H1 (cell line): ENCODE data around the gene EXOSC5. TPM values are rescaled to one million over a fixed set of nuclear protein-coding genes. Genes with fewer than 3 reads are reported as not detected.

Experiments
- CTCF ChIA-PET: fragments of 300-600 bp; sonication (Branson Sonifier 250); formaldehyde crosslinking; loops from one replicate; lab custom pipeline; 2021; ENCODE audit not compliant: partially characterized antibody; lab: Charles Lee
- POLR2A ChIA-PET: fragments of 300-600 bp; sonication (Branson Sonifier 250); formaldehyde crosslinking; loops from one replicate; lab custom pipeline; 2021; ENCODE audit warnings: inconsistent platforms; ENCODE audit not compliant: partially characterized antibody; lab: Charles Lee
- DNase-seq, 2 experiments: peaks; one replicate each; pipeline versions ENCODE4 v3.0.0 to v3.0.0-alpha.2; 2010 to 2022; ENCODE audit warnings: low spot score in 2 of 2, low read depth in 1 of 2, mixed read lengths in 1 of 2
- FAIRE-seq: peaks from 2 replicates; lab custom pipeline; 2011; peaks lifted over from hg19 to GRCh38; lab: Jason Lieb, UNC
- H2AFZ ChIP-seq: 2 replicates; pipeline ENCODE4 v1.8.1; 2012; ENCODE audit warnings: low read length, inconsistent platforms
- H2AK5ac ChIP-seq: 2 replicates; pipeline ENCODE4 v1.6.1; 2013; ENCODE audit warnings: low read depth, low read length
- H2BK120ac ChIP-seq: replicated peaks from 2 replicates; pipeline ENCODE3; 2013; ENCODE audit warnings: low read depth, low read length, inconsistent platforms
- H2BK12ac ChIP-seq: 2 replicates; pipeline ENCODE4 v1.6.1; 2013; ENCODE audit warnings: low read depth, low read length
- H2BK15ac ChIP-seq: 2 replicates; pipeline ENCODE4 v1.6.1; 2013; ENCODE audit warnings: low read length
- H2BK20ac ChIP-seq: 2 replicates; pipeline ENCODE4 v1.6.1; 2013; ENCODE audit warnings: low read length
- H2BK5ac ChIP-seq: 2 replicates; pipeline ENCODE4 v1.6.1; 2013; ENCODE audit warnings: low read depth, low read length
- H3K14ac ChIP-seq: 2 replicates; pipeline ENCODE4 v1.6.1; 2013; ENCODE audit warnings: inconsistent platforms; ENCODE audit not compliant: insufficient read length
- H3K18ac ChIP-seq: 2 replicates; pipeline ENCODE4 v1.6.1; 2013; ENCODE audit warnings: low read length; ENCODE audit errors: extremely low read depth
- H3K23ac ChIP-seq: 2 replicates; pipeline ENCODE4 v1.6.1; 2013; ENCODE audit warnings: inconsistent platforms; ENCODE audit not compliant: insufficient read length
- H3K23me2 ChIP-seq: 2 replicates; pipeline ENCODE4 v1.6.1; 2013; ENCODE audit warnings: low read depth, low read length
- H3K27ac ChIP-seq: 2 replicates; pipeline ENCODE4 v1.6.1; 2011; ENCODE audit warnings: low read depth, low read length, inconsistent platforms
- H3K27me3 ChIP-seq, 4 experiments: replicated peaks in 1 of 4; 1 replicate in 1 of 4; 2 replicates in 3 of 4; pipeline versions ENCODE4 v1.6.1 to v1.8.1; 2011 to 2013; ENCODE audit warnings: low read length in 3 of 4, mild to moderate bottlenecking in 3 of 4, inconsistent platforms in 2 of 4, mixed read lengths in 2 of 4, moderate library complexity in 1 of 4; ENCODE audit not compliant: control insufficient read depth in 3 of 4, insufficient read depth in 3 of 4; ENCODE audit errors: extremely low read depth in 1 of 4
- H3K36me3 ChIP-seq, 4 experiments: 2 replicates each; pipeline versions ENCODE4 v1.6.1 to v1.8.1; 2011 to 2013; ENCODE audit warnings: mild to moderate bottlenecking in 4 of 4, low read length in 3 of 4, moderate library complexity in 2 of 4, control low read depth in 1 of 4, inconsistent platforms in 1 of 4; ENCODE audit not compliant: insufficient read depth in 4 of 4, control insufficient read depth in 2 of 4
- H3K4ac ChIP-seq: replicated peaks from 2 replicates; pipeline ENCODE3; 2013; ENCODE audit warnings: low read length, low read depth, mixed read lengths, inconsistent platforms; ENCODE audit not compliant: insufficient read length
- H3K4me1 ChIP-seq, 4 experiments: replicated peaks in 1 of 4; 1 replicate in 1 of 4; 2 replicates in 3 of 4; pipeline versions ENCODE4 v1.6.1 to v1.8.1; 2011 to 2013; ENCODE audit warnings: low read length in 3 of 4, inconsistent platforms in 2 of 4, mixed read lengths in 1 of 4; ENCODE audit not compliant: insufficient read depth in 4 of 4, control insufficient read depth in 3 of 4
- H3K4me2 ChIP-seq, 2 experiments: 2 replicates each; pipeline versions ENCODE4 v1.6.1 to v1.8.1; 2011 to 2013; ENCODE audit warnings: low read depth in 2 of 2, low read length in 2 of 2, control low read depth in 1 of 2, inconsistent platforms in 1 of 2, mild to moderate bottlenecking in 1 of 2; ENCODE audit not compliant: insufficient read depth in 1 of 2
- H3K4me3 ChIP-seq, 4 experiments: fragments of 200-600, 300-600 bp in 1 of 4; sonication (generic), shearing (Covaris generic), sonication (Bioruptor Twin) in 1 of 4; 2 replicates each; pipeline versions ENCODE4 v1.5.1 to v1.8.1; 2011 to 2016; ENCODE audit warnings: low read length in 4 of 4, low read depth in 3 of 4, control low read depth in 2 of 4, inconsistent platforms in 2 of 4, mild to moderate bottlenecking in 2 of 4, mixed read lengths in 1 of 4, moderate library complexity in 1 of 4; ENCODE audit not compliant: insufficient read depth in 2 of 4; ENCODE audit errors: extremely low read depth in 1 of 4
- H3K56ac ChIP-seq: replicated peaks from 2 replicates; pipeline ENCODE3; 2013; ENCODE audit warnings: low read depth, mild to moderate bottlenecking, mixed read lengths, low read length, inconsistent platforms; ENCODE audit not compliant: insufficient read length
- H3K79me1 ChIP-seq: 2 replicates; pipeline ENCODE4 v1.6.1; 2013; ENCODE audit warnings: low read depth, low read length, control low read depth
- H3K79me2 ChIP-seq, 2 experiments: 2 replicates each; pipeline versions ENCODE4 v1.6.1 to v1.8.1; 2012 to 2013; ENCODE audit warnings: low read length in 2 of 2, mild to moderate bottlenecking in 2 of 2, inconsistent platforms in 1 of 2; ENCODE audit not compliant: insufficient read depth in 2 of 2, control insufficient read depth in 1 of 2
- H3K9ac ChIP-seq, 4 experiments: replicated peaks in 1 of 4; 1 replicate in 1 of 4; 2 replicates in 3 of 4; pipeline versions ENCODE4 v1.6.1 to v1.8.1; 2011 to 2013; ENCODE audit warnings: low read depth in 3 of 4, low read length in 3 of 4, control low read depth in 2 of 4, mild to moderate bottlenecking in 2 of 4, moderate library complexity in 2 of 4, inconsistent platforms in 1 of 4; ENCODE audit errors: extremely low read depth in 1 of 4
- H3K9me3 ChIP-seq, 2 experiments: 2 replicates each; pipeline versions ENCODE4 v1.6.1 to v1.8.1; 2012 to 2013; ENCODE audit warnings: mild to moderate bottlenecking in 2 of 2, moderate library complexity in 2 of 2, control low read depth in 1 of 2, inconsistent platforms in 1 of 2, low read depth in 1 of 2, low read length in 1 of 2, mixed read lengths in 1 of 2; ENCODE audit not compliant: insufficient read depth in 2 of 2
- H4K20me1 ChIP-seq, 2 experiments: replicated peaks in 1 of 2; 2 replicates each; pipeline versions ENCODE3 to v1.8.1; 2011 to 2013; ENCODE audit warnings: inconsistent platforms in 2 of 2, low read length in 2 of 2, mild to moderate bottlenecking in 1 of 2; ENCODE audit not compliant: insufficient read depth in 2 of 2, control insufficient read depth in 1 of 2
- H4K5ac ChIP-seq: 2 replicates; pipeline ENCODE4 v1.6.1; 2013; ENCODE audit warnings: low read length, low read depth, mixed read lengths, inconsistent platforms; ENCODE audit not compliant: insufficient read length
- H4K8ac ChIP-seq: 2 replicates; pipeline ENCODE4 v1.8.0; 2013; ENCODE audit warnings: mild to moderate bottlenecking, moderate library complexity, low read length, inconsistent platforms; ENCODE audit not compliant: insufficient read depth; ENCODE audit errors: extremely low read depth
- H4K91ac ChIP-seq: replicated peaks from 2 replicates; pipeline ENCODE3; 2013; ENCODE audit warnings: low read length, mixed read lengths, inconsistent platforms; ENCODE audit not compliant: insufficient read length
- CEBPB ChIP-seq: IDR thresholded peaks from 2 replicates; pipeline ENCODE4 v1.6.1; 2012; ENCODE audit warnings: low read depth, low read length
- RNF2 ChIP-seq: fragments of 200-900, 300-1000 bp; sonication (generic); IDR thresholded peaks from 2 replicates; pipeline ENCODE4 v1.7.1; 2016; ENCODE audit warnings: borderline replicate concordance, low read depth, mild to moderate bottlenecking, antibody characterized with exemption, low read length; ENCODE audit not compliant: poor library complexity, severe bottlenecking; ENCODE audit errors: missing control alignments
- WGBS, 2 experiments: shearing (Covaris generic) in 1 of 2; methylation state at CpG; one replicate each; pipeline versions ENCODE4 v1.1.6 to v1.1.7; 2013 to 2015; ENCODE audit warnings: low lambda C conversion rate in 2 of 2, mixed read lengths in 2 of 2, inconsistent platforms in 1 of 2, low coverage in 1 of 2, missing lambda C conversion rate in 1 of 2; ENCODE audit not compliant: insufficient replicate concordance in 2 of 2, insufficient coverage in 1 of 2, insufficient read length in 1 of 2; ENCODE audit errors: extremely low coverage in 1 of 2, missing lambda C conversion rate in 1 of 2; 5-methylcytosine and 5-hydroxymethylcytosine counted together
- polyA plus RNA-seq, 7 experiments: library from polyadenylated mRNA; depleted of rRNA in 3 of 7; stranded (reverse) in 5 of 7; unstranded in 2 of 7; fragments of >200 nt in 5 of 7; fragments of 200-250 nt in 2 of 7; gene quantifications; 1 replicate in 5 of 7; 2 replicates in 1 of 7; 4 replicates in 1 of 7; pipeline versions ENCODE4 v1.2.1 to v1.2.3, GENCODE V29; 2011 to 2013; ENCODE audit warnings: missing spikeins in 2 of 7, mixed read lengths in 2 of 7
- total RNA-seq: library from RNA; stranded (reverse); fragmentation: NEBNext Ultra II Directional; extraction: Animal tissue kit (Norgen Biotek cat#: 25700); gene quantifications from 2 replicates; pipeline ENCODE4 v1.2.1, GENCODE V29; 2021

EXOSC5 gene
- total and polyA plus RNA-seq, 2 of the 8 experiments (the other 6 are each of a cell fraction or from before 2014, with no cell fraction given): 56.2 to 92.8 TPM

GRCh38 chr19:41355802-41356201 lies 41.4 kb downstream of the EXOSC5 start:
- Histone ChIP-seq H3K4ac (no peak overlapping the region), H2AK5ac (no peak overlapping the region), H3K14ac (no peak overlapping the region), H3K9me3 (no peaks in the 10 kb centered on the region), H3K23ac (no peak overlapping the region), H3K79me1 (no peaks in the 10 kb centered on the region; the same call in 1 of the 2 replicates), H3K4me3 (no peak overlapping the region), H3K23me2 (peaks cover 26% of the 10 kb centered on the region), H3K36me3 (no peaks in the 10 kb centered on the region), H3K18ac (no peak overlapping the region), H2AFZ (no peak overlapping the region), H2BK12ac (no peak overlapping the region), H3K4me2 (no peak overlapping the region), H3K79me2 (no peaks in the 10 kb centered on the region), H2BK20ac (no peak overlapping the region), H3K56ac (no peak overlapping the region), H4K8ac (peak overlapping the region; percentile 17; the same call in 1 of the 2 replicates), H3K9ac (no peak overlapping the region), H4K20me1 (peaks cover 0 to 7% of the 10 kb centered on the region in 2 experiments), H4K91ac (no peak overlapping the region), H2BK15ac (no peak overlapping the region), H2BK120ac (no peak overlapping the region), H3K27me3 (peaks cover 10 to 28% (median 22%) of the 10 kb centered on the region in 4 experiments), H2BK5ac (no peak overlapping the region), H4K5ac (no peak overlapping the region), H3K4me1 (peaks cover 0 to 14% (median 4%) of the 10 kb centered on the region in 4 experiments; a peak in 5 of 7 replicates), H3K27ac (no peak overlapping the region)
- WGBS, 2 experiments: 73% methylated on average over 3 of the region's 3 CpGs; no CpG with 5 or more reads in 1 of the 2 experiments
- FAIRE-seq: no peak
- DNase-seq: no peak
- POLR2A ChIA-PET: interaction anchor here (0.9 to 5.4 kb wide), 3 partner anchors 8 to 81 kb away, joined by 3 to 29 read pairs (median 3); partner anchors contain the start of genes B9D2 and CCDC97
- CTCF ChIA-PET: interaction anchor here (0.5 to 8.0 kb wide), 9 partner anchors 9 to 579 kb away, joined by 3 to 37 read pairs (median 4); partner anchors contain the start of gene B9D2
- TF ChIP-seq CEBPB (no peak), RNF2 (no peak)
